ENCODE results near the gene GARNL3.

GARNL3 gene

GRCh38 chr9:127358770-127359169, 94.2 kb downstream of the GARNL3 start:
- no peak overlapping the region for H3K27ac ChIP-seq (ENCODE audit: extremely low read depth, low read depth, low read length)
- H3K9me3 ChIP-seq (ENCODE audit: control insufficient read depth, insufficient read depth, low read depth, low read length) = no peaks in the 10 kb centered on the region
- H3K36me3 ChIP-seq (ENCODE audit: control insufficient read depth in 2 of 2, insufficient read depth in 1 of 2, low read length in 2 of 2) = peaks cover 0 to 30% of the 10 kb centered on the region in 2 experiments; a peak in 1 of 3 replicates
- no peaks in the 10 kb centered on the region for H3K4me1 ChIP-seq (ENCODE audit: control insufficient read depth, insufficient read depth, low read length)
- ChIA-PET CTCF (interaction anchor here (0.6 kb wide), 1 partner anchor 63 kb away, joined by 3 read pairs; no protein-coding TSS in a partner anchor), POLR2A (interaction anchor here (2.5 kb wide), 1 partner anchor 38 kb away, joined by 12 read pairs; the partner anchor contains the start of gene SLC2A8)
- H3K4me3 ChIP-seq (ENCODE audit: low read depth, low read length) = no peak overlapping the region
- no peak for TF ChIP-seq KLF16 (tag by site-specific recombination; IDR thresholded peaks at IDR 0.05)

GRCh38 chr9:127360250-127360649, 95.7 kb downstream of the GARNL3 start:
- Histone ChIP-seq H3K9me3 (ENCODE audit: control insufficient read depth, insufficient read depth, low read depth, low read length) (no peaks in the 10 kb centered on the region), H3K27ac (ENCODE audit: extremely low read depth, low read depth, low read length) (no peak overlapping the region), H3K4me1 (ENCODE audit: control insufficient read depth, insufficient read depth, low read length) (no peaks in the 10 kb centered on the region), H3K36me3 (ENCODE audit: control insufficient read depth in 2 of 2, insufficient read depth in 1 of 2, low read length in 2 of 2) (peaks cover 0 to 34% of the 10 kb centered on the region in 2 experiments; a peak in 1 of 3 replicates), H3K4me3 (ENCODE audit: low read depth, low read length) (no peak overlapping the region)
- no peak for TF ChIP-seq ZNF146 (tag by site-specific recombination; IDR thresholded peaks at IDR 0.05)
- TF ChIP-seq, protein P1, sequence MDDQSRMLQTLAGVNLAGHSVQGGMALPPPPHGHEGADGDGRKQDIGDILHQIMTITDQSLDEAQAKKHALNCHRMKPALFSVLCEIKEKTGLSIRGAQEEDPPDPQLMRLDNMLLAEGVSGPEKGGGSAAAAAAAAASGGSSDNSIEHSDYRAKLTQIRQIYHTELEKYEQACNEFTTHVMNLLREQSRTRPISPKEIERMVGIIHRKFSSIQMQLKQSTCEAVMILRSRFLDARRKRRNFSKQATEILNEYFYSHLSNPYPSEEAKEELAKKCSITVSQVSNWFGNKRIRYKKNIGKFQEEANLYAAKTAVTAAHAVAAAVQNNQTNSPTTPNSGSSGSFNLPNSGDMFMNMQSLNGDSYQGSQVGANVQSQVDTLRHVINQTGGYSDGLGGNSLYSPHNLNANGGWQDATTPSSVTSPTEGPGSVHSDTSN (CRISPR knock-in tag; IDR thresholded peaks at IDR 0.05) = no peak
- no peak for TF ChIP-seq PRDM2 (tag by site-specific recombination; IDR thresholded peaks at IDR 0.05; ENCODE audit: borderline replicate concordance)
- no peak for TF ChIP-seq ZNF426 (tag by site-specific recombination; IDR thresholded peaks at IDR 0.05)
- TF ChIP-seq ZNF341 (tag by site-specific recombination; IDR thresholded peaks at IDR 0.05; ENCODE audit: low read depth) = no peak
- TF ChIP-seq ZNF701 (tag by site-specific recombination; IDR thresholded peaks at IDR 0.05) = no peak
- TF ChIP-seq ZNF670 (tag by site-specific recombination; IDR thresholded peaks at IDR 0.05; ENCODE audit: low read depth) = no peak
- TF ChIP-seq REPIN1 (tag by site-specific recombination; IDR thresholded peaks at IDR 0.05; ENCODE audit: low read depth) = no peak
- no peak for TF ChIP-seq ZBTB8A (tag by site-specific recombination; IDR thresholded peaks at IDR 0.05)
- no peak for TF ChIP-seq ZNF791 (tag by site-specific recombination; IDR thresholded peaks at IDR 0.05)
- no peak for TF ChIP-seq ZNF404 (tag by site-specific recombination; IDR thresholded peaks at IDR 0.05)
- TF ChIP-seq ZNF544 (tag by site-specific recombination; IDR thresholded peaks at IDR 0.05) = no peak
- no peak for TF ChIP-seq HOXD13 (CRISPR knock-in tag; IDR thresholded peaks at IDR 0.05; ENCODE audit: borderline replicate concordance)
- no peak for TF ChIP-seq ZNF76 (tag by site-specific recombination; IDR thresholded peaks at IDR 0.05; ENCODE audit: borderline replicate concordance, low read depth)
- TF ChIP-seq ZBTB48 (tag by site-specific recombination; IDR thresholded peaks at IDR 0.05) = no peak
- no peak for TF ChIP-seq ZNF223 (tag by site-specific recombination; IDR thresholded peaks at IDR 0.05)
- TF ChIP-seq ZNF248 (tag by site-specific recombination; IDR thresholded peaks at IDR 0.05) = no peak
- POLR2A ChIA-PET = interaction anchor here (2.5 kb wide), 1 partner anchor 37 kb away, joined by 12 read pairs; the partner anchor contains the start of gene SLC2A8
- CTCF ChIA-PET = interaction anchor here (0.6 to 1.5 kb wide), 10 partner anchors 10 to 225 kb away, joined by 3 to 6 read pairs (median 4); no protein-coding TSS in a partner anchor
